Measurements from ENCODE around the gene LCK.

GRCh38 chr1:32242341-32242851 lies 8.7 kb upstream of the LCK start:
- TF ChIP-seq CTCF (IDR thresholded peaks at IDR 0.05) (no peak), EZH2 (IDR thresholded peaks at IDR 0.05; ENCODE audit: borderline replicate concordance, insufficient read depth, low read depth, low read length, poor library complexity, severe bottlenecking) (no peak)

Data from B cell (primary cell).